ENCODE data around the gene ZNF566. TPM values are rescaled to one million over a fixed set of nuclear protein-coding genes. Genes with fewer than 3 reads are reported as not detected.

The ZNF566 gene
- total RNA-seq, 1 donor from 2014 or later, result 8.3 TPM

- intact Hi-C loops (cut with micrococcal nuclease), result no loop called here
Measured at GRCh38 chr19:36456831-36457230, 32.5 kb downstream of the ZNF566 start.

- intact Hi-C loops (cut with micrococcal nuclease), result no loop called here
Measured at GRCh38 chr19:36449059-36449670, 40.2 kb downstream of the ZNF566 start.

GRCh38 chr19:36441339-36441738 is 48.0 kb downstream of the ZNF566 start:
- intact Hi-C loops (cut with micrococcal nuclease), result no loop called here

- intact Hi-C loops (cut with micrococcal nuclease), result no loop called here
Measured at GRCh38 chr19:36436531-36436930, 52.8 kb downstream of the ZNF566 start.

- intact Hi-C loops (cut with micrococcal nuclease), result no loop called here
Measured at GRCh38 chr19:36423925-36424324, 65.4 kb downstream of the ZNF566 start.

GRCh38 chr19:36421749-36422481 is 67.4 kb downstream of the ZNF566 start:
- intact Hi-C loops (cut with micrococcal nuclease), result no loop called here

GRCh38 chr19:36420961-36421748 is 68.2 kb downstream of the ZNF566 start:
- intact Hi-C loops (cut with micrococcal nuclease), result no loop called here

GRCh38 chr19:36418287-36419001 is 70.9 kb downstream of the ZNF566 start, which contains the start of gene ZFP82:
Gene ZFP82, minus strand, starts transcription at chr19:36418644. Its CDS starts 8,855 bp downstream, at chr19:36409789.
- intact Hi-C loops (cut with micrococcal nuclease), result loop anchor here (1.0 to 2.0 kb wide), 2 partner anchors 40 to 71 kb away; partner anchors contain the start of genes ZFP14 and ZNF566

GRCh38 chr19:36417752-36418286 is 71.5 kb downstream of the ZNF566 start:
- intact Hi-C loops (cut with micrococcal nuclease), result loop anchor here (1.0 to 2.0 kb wide), 2 partner anchors 39 to 71 kb away; partner anchors contain the start of genes ZFP14 and ZNF566

GRCh38 chr19:36409841-36410240 is 79.5 kb downstream of the ZNF566 start:
- intact Hi-C loops (cut with micrococcal nuclease), result no loop called here

GRCh38 chr19:36408101-36408500 is 81.3 kb downstream of the ZNF566 start:
- intact Hi-C loops (cut with micrococcal nuclease), result no loop called here

- intact Hi-C loops (cut with micrococcal nuclease), result no loop called here
Measured at GRCh38 chr19:36404498-36404897, 84.9 kb downstream of the ZNF566 start.

GRCh38 chr19:36401475-36401874 is 87.9 kb downstream of the ZNF566 start:
- intact Hi-C loops (cut with micrococcal nuclease), result no loop called here

GRCh38 chr19:36398571-36398970 is 90.8 kb downstream of the ZNF566 start:
- intact Hi-C loops (cut with micrococcal nuclease), result no loop called here

Other genes starting within 250 kb of the ZNF566 start
- 5.0 TPM in 2 replicates for gene ZFP14, start 110.4 kb downstream of the ZNF566 start, total RNA-seq
- gene ZFP82, start 70.9 kb downstream of the ZNF566 start, total RNA-seq, result 4.3 and 4.6 TPM in 2 replicates
- gene ZNF260, start 38.7 kb upstream of the ZNF566 start, total RNA-seq, result 8.1 and 8.3 TPM in 2 replicates
- gene ZNF529, start 83.7 kb upstream of the ZNF566 start, total RNA-seq, result 14.9 and 17.0 TPM in 2 replicates
- 10.4 and 13.4 TPM in 2 replicates for gene ZNF382, start 115.8 kb upstream of the ZNF566 start, total RNA-seq
- gene ZNF461, start 177.3 kb upstream of the ZNF566 start, total RNA-seq, result 6.7 TPM in 2 replicates
- 8.9 and 9.2 TPM in 2 replicates for gene ZNF567, start 198.1 kb upstream of the ZNF566 start, total RNA-seq

Data from T-helper 2 cell treated with Interferon-gamma antibody and Interleukin-4, amounts not matched to agents 100 ng/mL and 5 ng/mL, for 36 hours (primary cell).